BE2C (cell line): ENCODE data around the gene SLC47A1.

Experiments used
- DNase-seq: peaks from one replicate; pipeline ENCODE4 v3.0.0-alpha.2; 2020
- H3K27me3 ChIP-seq: fragments of 250-450 bp; sonication (Bioruptor Pico); 2 replicates; pipeline ENCODE4 v1.5.1; 2020; ENCODE audit warnings: mild to moderate bottlenecking
- H3K36me3 ChIP-seq: fragments of 250-450 bp; sonication (Bioruptor Pico); 2 replicates; pipeline ENCODE4 v1.5.1; 2020; ENCODE audit warnings: mild to moderate bottlenecking
- H3K4me1 ChIP-seq: fragments of 250-450 bp; sonication (Bioruptor Pico); 2 replicates; pipeline ENCODE4 v1.5.1; 2020
- H3K4me3 ChIP-seq: 2 replicates; pipeline ENCODE4 v1.5.1; 2011; ENCODE audit warnings: low read depth, low read length
- H3K9me3 ChIP-seq: fragments of 250-450 bp; sonication (Bioruptor Pico); 2 replicates; pipeline ENCODE4 v1.5.1; 2020
- CTCF ChIP-seq: IDR thresholded peaks from 2 replicates; pipeline ENCODE4 v1.5.1; 2012; ENCODE audit warnings: mild to moderate bottlenecking, low read depth, low read length

Gene SLC47A1

GRCh38 chr17:19614900-19615299, 81.2 kb downstream of the SLC47A1 start:
- DNase-seq: no peak
- Histone ChIP-seq H3K9me3 (no peaks in the 10 kb centered on the region), H3K4me3 (no peak overlapping the region), H3K27me3 (no peaks in the 10 kb centered on the region), H3K4me1 (no peaks in the 10 kb centered on the region), H3K36me3 (no peaks in the 10 kb centered on the region)
- peak; percentile 11; the same call in 1 of the 2 replicates for TF ChIP-seq CTCF

GRCh38 chr17:19618015-19618414, 84.4 kb downstream of the SLC47A1 start:
- no peaks in the 10 kb centered on the region for H3K9me3 ChIP-seq
- no peak for DNase-seq

GRCh38 chr17:19619705-19620325, 86.2 kb downstream of the SLC47A1 start:
- TF ChIP-seq CTCF: no peak
- no peaks in the 10 kb centered on the region for H3K36me3 ChIP-seq
- DNase-seq: no peak

More at GRCh38 chr17:19618015-19618414, 84.4 kb downstream of the SLC47A1 start:
- H3K36me3 ChIP-seq: no peaks in the 10 kb centered on the region
- H3K4me1 ChIP-seq: no peaks in the 10 kb centered on the region
- H3K27me3 ChIP-seq: no peaks in the 10 kb centered on the region
- H3K4me3 ChIP-seq: no peak overlapping the region
- no peak for TF ChIP-seq CTCF

GRCh38 chr17:19621697-19622096, 88.0 kb downstream of the SLC47A1 start:
- Histone ChIP-seq H3K36me3 (no peaks in the 10 kb centered on the region), H3K4me3 (no peak overlapping the region), H3K9me3 (no peaks in the 10 kb centered on the region), H3K4me1 (no peaks in the 10 kb centered on the region), H3K27me3 (no peaks in the 10 kb centered on the region)
- no peak for TF ChIP-seq CTCF
- DNase-seq: no peak

More at GRCh38 chr17:19619705-19620325, 86.2 kb downstream of the SLC47A1 start:
- Histone ChIP-seq H3K4me3 (no peak overlapping the region), H3K27me3 (no peaks in the 10 kb centered on the region), H3K9me3 (no peaks in the 10 kb centered on the region), H3K4me1 (no peaks in the 10 kb centered on the region)

- Histone ChIP-seq H3K36me3 (no peaks in the 10 kb centered on the region), H3K9me3 (no peaks in the 10 kb centered on the region), H3K4me1 (no peaks in the 10 kb centered on the region), H3K4me3 (no peak overlapping the region), H3K27me3 (no peaks in the 10 kb centered on the region)
- no peak for TF ChIP-seq CTCF
- DNase-seq: no peak
These were observed 92.4 kb downstream of the SLC47A1 start for GRCh38 chr17:19626079-19626478.
